ENCODE results near the gene NXPH3.

Gene NXPH3

DNA sequence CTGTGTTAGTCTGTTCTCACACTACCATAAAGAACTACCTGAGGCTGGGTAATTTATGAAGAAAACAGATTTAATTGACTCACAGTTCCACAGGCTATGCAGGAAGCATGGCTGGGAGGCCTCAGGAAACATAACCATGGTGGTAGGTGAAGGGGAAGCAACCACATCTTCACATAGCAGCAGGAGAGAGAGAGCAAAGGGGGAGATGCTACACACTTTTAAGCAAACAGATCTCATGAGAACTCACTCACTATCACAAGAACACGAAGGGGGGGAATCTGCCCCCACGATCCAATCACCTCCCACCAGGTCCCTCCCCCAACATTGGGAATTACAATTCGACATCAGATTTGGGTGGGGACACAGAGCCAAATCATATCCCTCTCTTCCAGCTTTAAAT is 31.8 kb upstream of the NXPH3 start:
- TF ChIP-seq EZH2phosphoT487 (IDR thresholded peaks at IDR 0.05; ENCODE audit: low read depth): no peak
- TF ChIP-seq, protein P1, sequence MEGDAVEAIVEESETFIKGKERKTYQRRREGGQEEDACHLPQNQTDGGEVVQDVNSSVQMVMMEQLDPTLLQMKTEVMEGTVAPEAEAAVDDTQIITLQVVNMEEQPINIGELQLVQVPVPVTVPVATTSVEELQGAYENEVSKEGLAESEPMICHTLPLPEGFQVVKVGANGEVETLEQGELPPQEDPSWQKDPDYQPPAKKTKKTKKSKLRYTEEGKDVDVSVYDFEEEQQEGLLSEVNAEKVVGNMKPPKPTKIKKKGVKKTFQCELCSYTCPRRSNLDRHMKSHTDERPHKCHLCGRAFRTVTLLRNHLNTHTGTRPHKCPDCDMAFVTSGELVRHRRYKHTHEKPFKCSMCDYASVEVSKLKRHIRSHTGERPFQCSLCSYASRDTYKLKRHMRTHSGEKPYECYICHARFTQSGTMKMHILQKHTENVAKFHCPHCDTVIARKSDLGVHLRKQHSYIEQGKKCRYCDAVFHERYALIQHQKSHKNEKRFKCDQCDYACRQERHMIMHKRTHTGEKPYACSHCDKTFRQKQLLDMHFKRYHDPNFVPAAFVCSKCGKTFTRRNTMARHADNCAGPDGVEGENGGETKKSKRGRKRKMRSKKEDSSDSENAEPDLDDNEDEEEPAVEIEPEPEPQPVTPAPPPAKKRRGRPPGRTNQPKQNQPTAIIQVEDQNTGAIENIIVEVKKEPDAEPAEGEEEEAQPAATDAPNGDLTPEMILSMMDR (IDR thresholded peaks at IDR 0.05; ENCODE audit: low read depth, low read length): no peak
- Histone ChIP-seq H3K4me2 (ENCODE audit: low read length) (no peak overlapping the region), H3K27ac (ENCODE audit: low read length) (no peak overlapping the region), H3K9ac (ENCODE audit: low read length) (no peak overlapping the region), H3K79me2 (ENCODE audit: low read length) (no peaks in the 10 kb centered on the region), H3K36me3 (replicated peaks; ENCODE audit: low read depth, low read length) (no peaks in the 10 kb centered on the region), H3K27me3 (ENCODE audit: low read depth, low read length) (peaks cover 4% of the 10 kb centered on the region; the same call in 1 of the 2 replicates), H3K4me3 (ENCODE audit: low read length) (no peak overlapping the region), H2AFZ (ENCODE audit: low read depth, low read length) (no peak overlapping the region), H3K9me3 (ENCODE audit: insufficient read depth, low read length) (no peaks in the 10 kb centered on the region; the same call in 1 of the 2 replicates), H4K20me1 (ENCODE audit: insufficient read depth, low read length) (no peaks in the 10 kb centered on the region), H3K4me1 (ENCODE audit: low read length) (no peaks in the 10 kb centered on the region)

DNA sequence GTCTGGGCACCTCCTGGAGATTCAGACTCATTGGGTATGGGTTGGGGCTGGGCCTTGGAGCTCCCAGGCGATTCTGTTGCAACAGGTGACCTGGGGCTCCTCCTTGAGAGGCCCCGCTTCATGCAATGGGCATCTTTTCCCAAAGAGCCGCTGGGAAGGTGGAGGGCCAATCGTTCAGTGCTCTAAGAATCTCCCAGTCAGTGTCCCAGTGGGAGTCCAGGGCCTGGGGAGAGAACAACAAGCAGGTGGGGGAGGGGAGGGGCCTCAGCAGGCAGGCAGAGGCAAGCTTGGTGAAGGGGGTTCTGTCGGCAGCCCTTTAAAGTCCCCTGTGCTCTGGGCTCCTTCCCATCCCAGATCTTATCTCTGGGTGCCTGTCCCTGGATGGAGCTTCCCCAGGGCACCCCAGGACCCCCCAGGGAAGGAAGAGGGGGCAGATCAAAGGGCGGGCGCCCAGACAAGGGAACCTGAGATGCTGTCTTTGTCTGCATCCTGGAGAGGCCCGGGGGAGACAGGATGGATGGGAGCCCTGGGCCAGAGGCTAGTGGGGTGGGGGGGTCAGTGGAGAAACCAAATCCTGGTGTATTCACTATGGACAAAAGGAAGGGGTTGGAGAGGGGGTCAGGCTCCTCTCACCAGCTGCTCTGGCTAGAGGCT is 30.5 kb upstream of the NXPH3 start:
- no peak overlapping the region for H3K9ac ChIP-seq (ENCODE audit: low read length)

DNA sequence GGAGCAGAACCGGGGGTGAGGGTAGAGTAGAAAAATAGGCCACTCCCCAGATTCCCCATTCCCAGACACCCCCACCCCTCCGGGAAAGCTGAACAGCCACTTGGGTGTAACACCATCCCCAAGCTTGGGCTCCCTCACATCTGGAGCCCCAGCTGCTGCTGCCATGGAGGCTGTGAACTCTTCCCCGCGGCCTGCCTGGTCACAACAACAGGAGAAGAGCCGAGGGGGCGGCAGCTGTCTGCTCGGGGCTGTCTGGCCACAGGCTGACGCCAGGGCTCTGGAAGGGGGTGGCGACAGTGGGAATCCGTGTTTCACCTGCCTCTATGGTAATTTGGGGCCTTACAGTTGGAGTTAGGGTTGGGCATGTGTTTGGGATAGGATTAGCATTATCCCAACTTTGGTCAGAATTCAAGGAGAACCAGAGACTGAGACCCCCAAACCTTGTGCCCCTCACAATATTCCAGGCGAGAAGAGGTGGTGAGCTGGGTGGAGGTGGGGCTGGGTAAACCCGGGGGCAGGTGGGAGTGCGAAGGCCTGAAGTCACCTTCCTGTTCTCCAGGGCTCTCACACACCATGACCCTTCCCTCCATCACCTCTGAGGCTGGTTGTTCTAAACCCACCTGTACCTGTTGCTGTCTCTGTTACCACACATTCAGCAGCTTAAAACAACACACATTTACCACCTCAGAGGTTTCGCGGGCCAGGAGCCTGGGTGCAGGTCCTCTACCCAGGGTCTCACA is 29.7 kb upstream of the NXPH3 start:
- Histone ChIP-seq H3K4me3 (ENCODE audit: low read length) (no peak overlapping the region), H4K20me1 (ENCODE audit: insufficient read depth, low read length) (no peaks in the 10 kb centered on the region), H2AFZ (ENCODE audit: low read depth, low read length) (no peak overlapping the region), H3K4me2 (ENCODE audit: low read length) (no peak overlapping the region), H3K4me1 (ENCODE audit: low read length) (no peaks in the 10 kb centered on the region), H3K79me2 (ENCODE audit: low read length) (no peaks in the 10 kb centered on the region), H3K27me3 (ENCODE audit: low read depth, low read length) (peaks cover 4% of the 10 kb centered on the region; the same call in 1 of the 2 replicates), H3K9ac (ENCODE audit: low read length) (no peak overlapping the region), H3K27ac (ENCODE audit: low read length) (no peak overlapping the region), H3K36me3 (replicated peaks; ENCODE audit: low read depth, low read length) (no peaks in the 10 kb centered on the region), H3K9me3 (ENCODE audit: insufficient read depth, low read length) (no peaks in the 10 kb centered on the region; the same call in 1 of the 2 replicates)
- no peak for TF ChIP-seq EZH2phosphoT487 (IDR thresholded peaks at IDR 0.05; ENCODE audit: low read depth)
- TF ChIP-seq, protein P1 (IDR thresholded peaks at IDR 0.05; ENCODE audit: low read depth, low read length): no peak

More for the DNA sequence above, 30.5 kb upstream of the NXPH3 start:
- H3K9me3 ChIP-seq (ENCODE audit: insufficient read depth, low read length): no peaks in the 10 kb centered on the region; the same call in 1 of the 2 replicates
- TF ChIP-seq, protein P1 (IDR thresholded peaks at IDR 0.05; ENCODE audit: low read depth, low read length): no peak
- TF ChIP-seq EZH2phosphoT487 (IDR thresholded peaks at IDR 0.05; ENCODE audit: low read depth): no peak
- H3K27ac ChIP-seq (ENCODE audit: low read length): no peak overlapping the region
- no peaks in the 10 kb centered on the region for H3K4me1 ChIP-seq (ENCODE audit: low read length)
- H3K27me3 ChIP-seq (ENCODE audit: low read depth, low read length): peaks cover 4% of the 10 kb centered on the region; the same call in 1 of the 2 replicates
- no peaks in the 10 kb centered on the region for H4K20me1 ChIP-seq (ENCODE audit: insufficient read depth, low read length)
- H2AFZ ChIP-seq (ENCODE audit: low read depth, low read length): no peak overlapping the region
- H3K36me3 ChIP-seq (replicated peaks; ENCODE audit: low read depth, low read length): no peaks in the 10 kb centered on the region
- H3K4me3 ChIP-seq (ENCODE audit: low read length): no peak overlapping the region
- H3K79me2 ChIP-seq (ENCODE audit: low read length): no peaks in the 10 kb centered on the region
- H3K4me2 ChIP-seq (ENCODE audit: low read length): no peak overlapping the region
